Measurements from ENCODE around the gene CYP2E1. TPM values are rescaled to one million over a fixed set of nuclear protein-coding genes. Genes with fewer than 3 reads are reported as not detected.

The CYP2E1 gene
- under 1 TPM; 0.77 to 0.86 TPM for total RNA-seq
- polyA plus RNA-seq (2013, experiment 1 of 2): 0.57 TPM
- 0.66 TPM for polyA plus RNA-seq (2013, experiment 2 of 2)
- long read RNA-seq, experiment 1: 0 reads
- long read RNA-seq, experiment 2: 0 reads
- long read RNA-seq, experiment 3, partial matches to known transcripts: 1 of 1 reads
- long read RNA-seq, experiment 3, other reads (novel, unspliced or antisense): 0 of 1 reads
- long read RNA-seq, experiment 4: 0 reads

- H3K9me3 ChIP-seq (ENCODE audit: control insufficient read depth, low read length): peaks cover 37% of the 10 kb centered on the region
- no peaks in the 10 kb centered on the region for H3K36me3 Mint-ChIP-seq (ENCODE audit: low read depth)
These were observed at the start of gene CYP2E1 for GRCh38 chr10:133526957-133527588. Gene CYP2E1 (plus strand): TSS chr10:133527363. CDS start chr10:133527396, 33 bp downstream.

GRCh38 chr10:133481086-133481643 is 46.0 kb upstream of the CYP2E1 start:
- no peak overlapping the region for H3K9ac ChIP-seq (ENCODE audit: extremely low read depth, low read length, poor library complexity, severe bottlenecking)
- no peak overlapping the region for H3K4me3 ChIP-seq (ENCODE audit: low read length)
- H3K9me3 ChIP-seq (ENCODE audit: control insufficient read depth, low read length): peaks cover 35% of the 10 kb centered on the region
- no peak overlapping the region for H3K27ac ChIP-seq (ENCODE audit: low read depth, low read length)
- TF ChIP-seq, protein P1, sequence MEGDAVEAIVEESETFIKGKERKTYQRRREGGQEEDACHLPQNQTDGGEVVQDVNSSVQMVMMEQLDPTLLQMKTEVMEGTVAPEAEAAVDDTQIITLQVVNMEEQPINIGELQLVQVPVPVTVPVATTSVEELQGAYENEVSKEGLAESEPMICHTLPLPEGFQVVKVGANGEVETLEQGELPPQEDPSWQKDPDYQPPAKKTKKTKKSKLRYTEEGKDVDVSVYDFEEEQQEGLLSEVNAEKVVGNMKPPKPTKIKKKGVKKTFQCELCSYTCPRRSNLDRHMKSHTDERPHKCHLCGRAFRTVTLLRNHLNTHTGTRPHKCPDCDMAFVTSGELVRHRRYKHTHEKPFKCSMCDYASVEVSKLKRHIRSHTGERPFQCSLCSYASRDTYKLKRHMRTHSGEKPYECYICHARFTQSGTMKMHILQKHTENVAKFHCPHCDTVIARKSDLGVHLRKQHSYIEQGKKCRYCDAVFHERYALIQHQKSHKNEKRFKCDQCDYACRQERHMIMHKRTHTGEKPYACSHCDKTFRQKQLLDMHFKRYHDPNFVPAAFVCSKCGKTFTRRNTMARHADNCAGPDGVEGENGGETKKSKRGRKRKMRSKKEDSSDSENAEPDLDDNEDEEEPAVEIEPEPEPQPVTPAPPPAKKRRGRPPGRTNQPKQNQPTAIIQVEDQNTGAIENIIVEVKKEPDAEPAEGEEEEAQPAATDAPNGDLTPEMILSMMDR (conservative IDR thresholded peaks at IDR 0.05): no peak
- H3K4me3 Mint-ChIP-seq: no peak overlapping the region
- H3K27me3 ChIP-seq (ENCODE audit: control insufficient read depth, insufficient read depth, low read length, poor library complexity, severe bottlenecking): no peaks in the 10 kb centered on the region
- H3K27ac Mint-ChIP-seq: no peak overlapping the region
- no peak for DNase-seq
- no peaks in the 10 kb centered on the region for H3K36me3 Mint-ChIP-seq (ENCODE audit: low read depth)
- peaks cover 58% of the 10 kb centered on the region for H3K9me3 Mint-ChIP-seq
- H3K4me1 ChIP-seq (ENCODE audit: control insufficient read depth, insufficient read depth, low read length): no peaks in the 10 kb centered on the region
- no peaks in the 10 kb centered on the region for H3K4me1 Mint-ChIP-seq
- H3K27me3 Mint-ChIP-seq (ENCODE audit: insufficient read depth): no peaks in the 10 kb centered on the region
- 63 to 69% methylated on average over 10 to 12 of the region's 12 CpGs for WGBS, 2 experiments (ENCODE audit: insufficient coverage in 1 of 2, insufficient read length in 1 of 2)
- no peaks in the 10 kb centered on the region for H3K36me3 ChIP-seq (ENCODE audit: control insufficient read depth, insufficient read depth, low read length)

More at GRCh38 chr10:133526957-133527588, at the start of gene CYP2E1:
- H3K4me1 ChIP-seq (ENCODE audit: control insufficient read depth, insufficient read depth, low read length): no peaks in the 10 kb centered on the region
- Mint-ChIP-seq H3K27ac (no peak within 1 kb of the TSS), H3K27me3 (ENCODE audit: insufficient read depth) (peaks cover 13% of the 10 kb centered on the region), H3K4me1 (no peaks in the 10 kb centered on the region), H3K9me3 (peaks cover 85% of the 10 kb centered on the region), H3K4me3 (peak within 1 kb of the TSS; percentile 9)
- WGBS, 2 experiments (ENCODE audit: insufficient coverage in 1 of 2, insufficient read length in 1 of 2): 52 to 77% methylated on average over 6 to 16 of the region's 16 CpGs
- TF ChIP-seq, protein P1 (conservative IDR thresholded peaks at IDR 0.05): no peak
- H3K27ac ChIP-seq (ENCODE audit: low read depth, low read length): no peak within 1 kb of the TSS
- no peaks in the 10 kb centered on the region for H3K36me3 ChIP-seq (ENCODE audit: control insufficient read depth, insufficient read depth, low read length)
- H3K4me3 ChIP-seq (ENCODE audit: low read length): no peak within 1 kb of the TSS
- H3K27me3 ChIP-seq (ENCODE audit: control insufficient read depth, insufficient read depth, low read length, poor library complexity, severe bottlenecking): no peaks in the 10 kb centered on the region
- DNase-seq: no peak
- H3K9ac ChIP-seq (ENCODE audit: extremely low read depth, low read length, poor library complexity, severe bottlenecking): no peak within 1 kb of the TSS

- Mint-ChIP-seq H3K27ac (no peak overlapping the region), H3K27me3 (ENCODE audit: insufficient read depth) (no peaks in the 10 kb centered on the region), H3K36me3 (ENCODE audit: low read depth) (no peaks in the 10 kb centered on the region), H3K4me3 (no peak overlapping the region), H3K9me3 (peaks cover 58% of the 10 kb centered on the region), H3K4me1 (no peaks in the 10 kb centered on the region)
- TF ChIP-seq, protein P1 (conservative IDR thresholded peaks at IDR 0.05): no peak
- H3K27me3 ChIP-seq (ENCODE audit: control insufficient read depth, insufficient read depth, low read length, poor library complexity, severe bottlenecking): no peaks in the 10 kb centered on the region
- H3K36me3 ChIP-seq (ENCODE audit: control insufficient read depth, insufficient read depth, low read length): no peaks in the 10 kb centered on the region
- no peak overlapping the region for H3K4me3 ChIP-seq (ENCODE audit: low read length)
- WGBS, 2 experiments (ENCODE audit: insufficient coverage in 1 of 2, insufficient read length in 1 of 2): 80 to 87% methylated on average over 5 to 10 of the region's 10 CpGs
- no peak overlapping the region for H3K27ac ChIP-seq (ENCODE audit: low read depth, low read length)
- no peak overlapping the region for H3K9ac ChIP-seq (ENCODE audit: extremely low read depth, low read length, poor library complexity, severe bottlenecking)
- no peaks in the 10 kb centered on the region for H3K4me1 ChIP-seq (ENCODE audit: control insufficient read depth, insufficient read depth, low read length)
- H3K9me3 ChIP-seq (ENCODE audit: control insufficient read depth, low read length): peaks cover 35% of the 10 kb centered on the region
- DNase-seq: no peak
These were observed 45.5 kb upstream of the CYP2E1 start for GRCh38 chr10:133481657-133482056.
